ENCODE data around the gene HDAC3. TPM values are rescaled to one million over a fixed set of nuclear protein-coding genes. Genes with fewer than 3 reads are reported as not detected.
A peak's percentile ranks its signal among the peaks of the same experiment; 100 is the strongest.

Gene HDAC3
- total RNA-seq, 2 experiments from 2014 or later: 83.6 to 85.4 TPM

- intact Hi-C loops (cut with micrococcal nuclease; ENCODE audit: unreplicated experiment): no loop called here
- POLR2A ChIA-PET: no interaction called here
Observed at GRCh38 chr5:141640051-141640415, 3.4 kb upstream of the HDAC3 start.

GRCh38 chr5:141639357-141640050, 2.9 kb upstream of the HDAC3 start:
- Histone ChIP-seq H3K36me3 (ENCODE audit: insufficient read depth, low read length) (peaks cover 55% of the 10 kb centered on the region), H3K9me2 (ENCODE audit: insufficient read depth, low read length) (no peaks in the 10 kb centered on the region), H4K20me1 (ENCODE audit: insufficient read depth, low read length) (peaks cover 5% of the 10 kb centered on the region), H3K4me2 (ENCODE audit: low read length) (peak overlapping the region; percentile 73), H3K79me2 (ENCODE audit: insufficient read depth, low read depth, low read length) (peaks cover 29% of the 10 kb centered on the region), H2AFZ (ENCODE audit: low read length) (no peak overlapping the region), H3K27ac (ENCODE audit: low read depth, low read length, poor library complexity, severe bottlenecking) (no peak overlapping the region), H3K9me3 (ENCODE audit: low read length) (no peaks in the 10 kb centered on the region), H3K4me1 (ENCODE audit: insufficient read depth, low read length, poor library complexity, severe bottlenecking) (peaks cover 25% of the 10 kb centered on the region), H3K4me3 (ENCODE audit: low read depth, low read length, poor library complexity, severe bottlenecking) (no peak overlapping the region)
- DNase-seq (ENCODE audit: low spot score): no peak
- ChIA-PET POLR2A (interaction anchor here (0.6 to 8.6 kb wide), 2 partner anchors 17 to 1616 kb away, joined by 3 to 101 read pairs; partner anchors contain the start of gene DIAPH1), CTCF (ENCODE audit: unreplicated experiment) (interaction anchor here (2.0 kb wide), 1 partner anchor 12 kb away, joined by 4 read pairs; the partner anchor contains the start of gene FCHSD1)
- TSS peak; percentile 39 for BruUV-seq (replicated peaks)
- TF ChIP-seq EZH2phosphoT487 (IDR thresholded peaks at IDR 0.05; ENCODE audit: borderline replicate concordance, low read depth, low read length) (no peak), CTCF (conservative IDR thresholded peaks at IDR 0.05; ENCODE audit: low read length) (no peak)
- intact Hi-C loops (cut with micrococcal nuclease; ENCODE audit: unreplicated experiment): loop anchor here (5.0 kb wide), 1 partner anchor 112 kb away; no protein-coding TSS in a partner anchor

More at GRCh38 chr5:141640051-141640415, 3.4 kb upstream of the HDAC3 start:
- TF ChIP-seq CTCF (conservative IDR thresholded peaks at IDR 0.05; ENCODE audit: low read length) (no peak), EZH2phosphoT487 (IDR thresholded peaks at IDR 0.05; ENCODE audit: borderline replicate concordance, low read depth, low read length) (no peak)
- Histone ChIP-seq H3K79me2 (ENCODE audit: insufficient read depth, low read depth, low read length) (peaks cover 23% of the 10 kb centered on the region), H3K9me3 (ENCODE audit: low read length) (no peaks in the 10 kb centered on the region), H2AFZ (ENCODE audit: low read length) (no peak overlapping the region), H3K36me3 (ENCODE audit: insufficient read depth, low read length) (peaks cover 57% of the 10 kb centered on the region), H3K4me2 (ENCODE audit: low read length) (no peak overlapping the region), H3K27ac (ENCODE audit: low read depth, low read length, poor library complexity, severe bottlenecking) (no peak overlapping the region), H4K20me1 (ENCODE audit: insufficient read depth, low read length) (peaks cover 5% of the 10 kb centered on the region), H3K4me3 (ENCODE audit: low read depth, low read length, poor library complexity, severe bottlenecking) (no peak overlapping the region), H3K9me2 (ENCODE audit: insufficient read depth, low read length) (no peaks in the 10 kb centered on the region), H3K4me1 (ENCODE audit: insufficient read depth, low read length, poor library complexity, severe bottlenecking) (peaks cover 20% of the 10 kb centered on the region)
- no TSS peak for BruUV-seq (replicated peaks)
- no peak for DNase-seq (ENCODE audit: low spot score)
- CTCF ChIA-PET (ENCODE audit: unreplicated experiment): interaction anchor here (2.0 kb wide), 1 partner anchor 11 kb away, joined by 4 read pairs; the partner anchor contains the start of gene FCHSD1

GRCh38 chr5:141638771-141639170, 2.1 kb upstream of the HDAC3 start:
- H3K4me1 ChIP-seq (ENCODE audit: insufficient read depth, low read length, poor library complexity, severe bottlenecking): peaks cover 33% of the 10 kb centered on the region
- ChIA-PET POLR2A (interaction anchor here (0.6 to 8.6 kb wide), 2 partner anchors 16 to 1617 kb away, joined by 3 to 101 read pairs; partner anchors contain the start of gene DIAPH1), CTCF (ENCODE audit: unreplicated experiment) (interaction anchor here (0.6 to 2.0 kb wide), 2 partner anchors 12 to 948 kb away, joined by 3 to 4 read pairs; partner anchors contain the start of gene FCHSD1)
- peak overlapping the region; percentile 73 for H3K4me2 ChIP-seq (ENCODE audit: low read length)
- peaks cover 36% of the 10 kb centered on the region for H3K79me2 ChIP-seq (ENCODE audit: insufficient read depth, low read depth, low read length)
- H4K20me1 ChIP-seq (ENCODE audit: insufficient read depth, low read length): peaks cover 5% of the 10 kb centered on the region
- DNase-seq (ENCODE audit: low spot score): no peak
- peaks cover 55% of the 10 kb centered on the region for H3K36me3 ChIP-seq (ENCODE audit: insufficient read depth, low read length)
- BruUV-seq (replicated peaks): no TSS peak
- no peaks in the 10 kb centered on the region for H3K9me3 ChIP-seq (ENCODE audit: low read length)
- H3K27ac ChIP-seq (ENCODE audit: low read depth, low read length, poor library complexity, severe bottlenecking): peak overlapping the region; percentile 59
- TF ChIP-seq EZH2phosphoT487 (IDR thresholded peaks at IDR 0.05; ENCODE audit: borderline replicate concordance, low read depth, low read length) (no peak), CTCF (conservative IDR thresholded peaks at IDR 0.05; ENCODE audit: low read length) (no peak)
- H3K4me3 ChIP-seq (ENCODE audit: low read depth, low read length, poor library complexity, severe bottlenecking): peak overlapping the region; percentile 98
- intact Hi-C loops (cut with micrococcal nuclease; ENCODE audit: unreplicated experiment): loop anchor here (1.0 to 5.0 kb wide), 2 partner anchors 46 to 111 kb away; no protein-coding TSS in a partner anchor
- H2AFZ ChIP-seq (ENCODE audit: low read length): no peak overlapping the region
- no peaks in the 10 kb centered on the region for H3K9me2 ChIP-seq (ENCODE audit: insufficient read depth, low read length)
